ENCODE data around the gene ASB12. TPM values are rescaled to one million over a fixed set of nuclear protein-coding genes. Genes with fewer than 3 reads are reported as not detected.

The ASB12 gene
- total and polyA plus RNA-seq, 2 of the 13 experiments (the other 11 are each of a cell fraction or from before 2014, with no cell fraction given), result 0.05 TPM; not detected in 1

DNA sequence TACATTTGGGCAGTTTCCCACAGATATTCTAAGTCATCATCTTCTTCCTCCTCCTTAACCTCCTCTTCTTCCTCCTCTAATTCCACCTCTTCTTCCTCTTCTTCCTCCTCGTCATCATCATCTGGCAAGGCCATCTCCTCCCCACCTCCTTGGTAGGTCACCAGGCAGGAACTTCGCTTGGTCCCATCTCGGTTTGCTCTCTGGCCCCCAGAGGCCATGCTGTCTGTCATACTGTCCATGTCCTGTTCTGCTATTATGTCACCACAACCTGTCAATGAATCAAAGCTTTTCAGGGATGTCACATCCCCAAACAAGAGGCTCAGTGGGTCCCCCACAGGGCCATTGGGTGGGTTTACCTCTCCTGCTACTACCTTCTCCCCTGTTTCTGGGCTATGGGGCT lies 38.4 kb downstream of the ASB12 start (continued):
- TF ChIP-seq NAIF1 (CRISPR knock-in tag; IDR thresholded peaks at IDR 0.05; ENCODE audit: borderline replicate concordance) (no peak), ZNF3 (CRISPR knock-in tag; IDR thresholded peaks at IDR 0.05) (no peak), FOXM1 (CRISPR knock-in tag; IDR thresholded peaks at IDR 0.05) (no peak), ZNF484 (CRISPR knock-in tag; IDR thresholded peaks at IDR 0.05; ENCODE audit: borderline replicate concordance, low read depth) (no peak), POGZ (CRISPR knock-in tag; IDR thresholded peaks at IDR 0.05) (no peak), ZSCAN20 (CRISPR knock-in tag; IDR thresholded peaks at IDR 0.05; ENCODE audit: borderline replicate concordance) (no peak), RORA (CRISPR knock-in tag; IDR thresholded peaks at IDR 0.05) (no peak), PITX1 (CRISPR knock-in tag; IDR thresholded peaks at IDR 0.05) (no peak), AGO2 (optimal IDR thresholded peaks at IDR 0.05; ENCODE audit: low read depth, low read length) (no peak), TARDBP (CRISPR knock-in tag; IDR thresholded peaks at IDR 0.05) (no peak)
- TF ChIP-seq, protein P1, sequence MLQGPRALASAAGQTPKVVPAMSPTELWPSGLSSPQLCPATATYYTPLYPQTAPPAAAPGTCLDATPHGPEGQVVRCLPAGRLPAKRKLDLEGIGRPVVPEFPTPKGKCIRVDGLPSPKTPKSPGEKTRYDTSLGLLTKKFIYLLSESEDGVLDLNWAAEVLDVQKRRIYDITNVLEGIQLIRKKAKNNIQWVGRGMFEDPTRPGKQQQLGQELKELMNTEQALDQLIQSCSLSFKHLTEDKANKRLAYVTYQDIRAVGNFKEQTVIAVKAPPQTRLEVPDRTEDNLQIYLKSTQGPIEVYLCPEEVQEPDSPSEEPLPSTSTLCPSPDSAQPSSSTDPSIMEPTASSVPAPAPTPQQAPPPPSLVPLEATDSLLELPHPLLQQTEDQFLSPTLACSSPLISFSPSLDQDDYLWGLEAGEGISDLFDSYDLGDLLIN (CRISPR knock-in tag; IDR thresholded peaks at IDR 0.05; ENCODE audit: borderline replicate concordance), result no peak
- TF ChIP-seq, protein P2, sequence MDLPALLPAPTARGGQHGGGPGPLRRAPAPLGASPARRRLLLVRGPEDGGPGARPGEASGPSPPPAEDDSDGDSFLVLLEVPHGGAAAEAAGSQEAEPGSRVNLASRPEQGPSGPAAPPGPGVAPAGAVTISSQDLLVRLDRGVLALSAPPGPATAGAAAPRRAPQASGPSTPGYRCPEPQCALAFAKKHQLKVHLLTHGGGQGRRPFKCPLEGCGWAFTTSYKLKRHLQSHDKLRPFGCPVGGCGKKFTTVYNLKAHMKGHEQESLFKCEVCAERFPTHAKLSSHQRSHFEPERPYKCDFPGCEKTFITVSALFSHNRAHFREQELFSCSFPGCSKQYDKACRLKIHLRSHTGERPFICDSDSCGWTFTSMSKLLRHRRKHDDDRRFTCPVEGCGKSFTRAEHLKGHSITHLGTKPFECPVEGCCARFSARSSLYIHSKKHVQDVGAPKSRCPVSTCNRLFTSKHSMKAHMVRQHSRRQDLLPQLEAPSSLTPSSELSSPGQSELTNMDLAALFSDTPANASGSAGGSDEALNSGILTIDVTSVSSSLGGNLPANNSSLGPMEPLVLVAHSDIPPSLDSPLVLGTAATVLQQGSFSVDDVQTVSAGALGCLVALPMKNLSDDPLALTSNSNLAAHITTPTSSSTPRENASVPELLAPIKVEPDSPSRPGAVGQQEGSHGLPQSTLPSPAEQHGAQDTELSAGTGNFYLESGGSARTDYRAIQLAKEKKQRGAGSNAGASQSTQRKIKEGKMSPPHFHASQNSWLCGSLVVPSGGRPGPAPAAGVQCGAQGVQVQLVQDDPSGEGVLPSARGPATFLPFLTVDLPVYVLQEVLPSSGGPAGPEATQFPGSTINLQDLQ (CRISPR knock-in tag; IDR thresholded peaks at IDR 0.05), result no peak
